NK-92 (cell line): Measurements from ENCODE around the gene NAGK.
"Not testable (repeated sequence)": the region's sequence is repeated elsewhere in the genome, so short reads cannot be mapped to it uniquely, and the experiment has no call there.

ENCODE experiments used
- DNase-seq: peaks from one replicate; lab custom pipeline; 2025; ENCODE audit not compliant: unreplicated experiment; lab: John Stamatoyannopoulos, UW

The NAGK gene

GRCh38 chr2:71067567-71068217 lies 756 bp upstream of the NAGK start:
- no peak for DNase-seq

- no peak for DNase-seq
Observed at GRCh38 chr2:71069376-71069775, 928 bp downstream of the NAGK start.

- DNase-seq, result no peak
Observed at GRCh38 chr2:71070294-71071093, 2.0 kb downstream of the NAGK start.

GRCh38 chr2:71071681-71072398 lies 3.4 kb downstream of the NAGK start:
- DNase-seq, result no peak

GRCh38 chr2:71072492-71072891 lies 4.0 kb downstream of the NAGK start:
- DNase-seq, result no peak

- no peak for DNase-seq
Observed at GRCh38 chr2:71073475-71073874, 5.0 kb downstream of the NAGK start.

GRCh38 chr2:71074893-71075395 lies 6.5 kb downstream of the NAGK start:
- no peak for DNase-seq

GRCh38 chr2:71078624-71079023 lies 10.2 kb downstream of the NAGK start:
- no peak for DNase-seq

GRCh38 chr2:71082402-71083252 lies 14.2 kb downstream of the NAGK start:
- no peak for DNase-seq

- DNase-seq, result not testable (repeated sequence)
Observed at GRCh38 chr2:71083297-71083696, 14.8 kb downstream of the NAGK start.

- not testable (repeated sequence) for DNase-seq
Observed at GRCh38 chr2:71083752-71084312, 15.4 kb downstream of the NAGK start.

- not testable (repeated sequence) for DNase-seq
Observed at GRCh38 chr2:71085325-71086003, 17.0 kb downstream of the NAGK start.

- DNase-seq, result not testable (repeated sequence)
Observed at GRCh38 chr2:71089475-71089874, 21.0 kb downstream of the NAGK start.

GRCh38 chr2:71091808-71092207 lies 23.4 kb downstream of the NAGK start:
- DNase-seq, result not testable (repeated sequence)

- DNase-seq, result not testable (repeated sequence)
Observed at GRCh38 chr2:71092491-71093260, 24.2 kb downstream of the NAGK start.

- DNase-seq, result no peak
Observed at GRCh38 chr2:71100195-71100964, 31.9 kb downstream of the NAGK start.

- DNase-seq, result no peak
Observed at GRCh38 chr2:71101656-71102055, 33.2 kb downstream of the NAGK start.

- DNase-seq, result no peak
Observed at GRCh38 chr2:71102981-71103681, 34.7 kb downstream of the NAGK start.
